ENCODE measurements around the gene CAPN9.

CAPN9 gene

DNA sequence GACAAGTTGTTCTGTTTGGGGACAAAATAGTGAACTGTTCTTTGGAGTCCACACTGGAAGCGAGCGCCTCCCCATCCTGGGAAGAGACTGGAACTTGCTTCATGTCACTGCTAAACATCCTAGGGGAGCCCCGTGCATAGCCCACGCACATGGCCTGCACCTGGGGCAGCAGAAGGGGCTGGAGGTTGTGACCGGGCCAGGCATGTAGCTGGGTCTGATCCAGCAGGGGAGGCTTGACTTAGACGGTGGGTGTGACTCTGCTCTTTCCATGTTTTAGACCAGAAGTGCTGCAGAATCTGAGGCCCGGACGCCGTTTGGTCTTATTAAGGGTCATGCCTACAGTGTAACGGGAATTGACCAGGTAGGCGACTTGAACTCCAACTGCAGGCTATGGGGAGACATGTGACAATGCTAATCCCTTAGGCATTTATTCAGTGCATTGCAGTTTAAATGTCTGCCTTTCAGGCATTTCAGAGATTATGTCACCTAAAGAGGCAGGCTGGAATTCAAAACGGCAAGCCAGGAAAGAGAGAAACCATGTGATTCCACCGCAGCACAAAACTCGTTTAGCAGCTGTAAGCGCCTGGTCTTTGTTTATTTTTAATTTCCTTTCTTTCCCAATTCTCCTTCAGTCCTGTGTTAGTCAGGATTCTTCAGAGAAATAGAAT is 21.8 kb downstream of the CAPN9 start:
- Histone ChIP-seq H3K36me3 (ENCODE audit: insufficient read depth, low read length) (no peaks in the 10 kb centered on the region), H3K9ac (ENCODE audit: insufficient read length) (no peak overlapping the region), H3K4me3 (no peak overlapping the region), H3K9me3 (ENCODE audit: low read depth, low read length) (no peaks in the 10 kb centered on the region), H3K27ac (no peak overlapping the region)
- DNase-seq (ENCODE audit: low read depth, low spot score) = no peak
- TF ChIP-seq FOXP2 (optimal IDR thresholded peaks at IDR 0.05; ENCODE audit: control extremely low read depth, extremely low read length, insufficient read depth) (no peak), POLR2AphosphoS5 (IDR thresholded peaks at IDR 0.05; ENCODE audit: borderline replicate concordance, low read depth, low read length) (no peak), EZH2 (IDR thresholded peaks at IDR 0.05) (no peak)

DNA sequence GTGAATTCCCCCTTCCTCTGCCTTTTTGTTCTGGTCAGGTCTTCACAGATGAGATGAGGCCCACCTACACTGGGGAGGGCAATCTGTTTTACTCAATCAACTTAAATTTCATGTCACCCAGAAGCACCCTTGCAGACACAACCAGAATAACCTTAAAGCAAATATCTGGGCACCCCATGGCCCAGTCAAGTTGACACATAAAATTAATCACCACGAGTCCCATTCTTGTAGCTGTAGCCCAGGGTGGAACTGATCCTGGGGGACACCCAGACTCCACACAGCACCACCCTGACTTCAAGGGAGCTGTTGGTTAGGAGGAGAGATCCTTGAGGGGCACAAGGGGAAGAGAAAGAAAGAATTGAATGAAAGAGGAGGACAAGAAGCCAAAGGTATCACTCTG is 23.1 kb downstream of the CAPN9 start:
- no peak overlapping the region for H3K27ac ChIP-seq
- no peak overlapping the region for H3K9ac ChIP-seq (ENCODE audit: insufficient read length)
- no peaks in the 10 kb centered on the region for H3K36me3 ChIP-seq (ENCODE audit: insufficient read depth, low read length)
- H3K4me3 ChIP-seq = no peak overlapping the region
- no peak for DNase-seq (ENCODE audit: low read depth, low spot score)
- no peak for TF ChIP-seq FOXP2 (optimal IDR thresholded peaks at IDR 0.05; ENCODE audit: control extremely low read depth, extremely low read length, insufficient read depth)
- no peak for TF ChIP-seq POLR2AphosphoS5 (IDR thresholded peaks at IDR 0.05; ENCODE audit: borderline replicate concordance, low read depth, low read length)
- TF ChIP-seq EZH2 (IDR thresholded peaks at IDR 0.05) = no peak
- H3K9me3 ChIP-seq (ENCODE audit: low read depth, low read length) = no peaks in the 10 kb centered on the region

DNA sequence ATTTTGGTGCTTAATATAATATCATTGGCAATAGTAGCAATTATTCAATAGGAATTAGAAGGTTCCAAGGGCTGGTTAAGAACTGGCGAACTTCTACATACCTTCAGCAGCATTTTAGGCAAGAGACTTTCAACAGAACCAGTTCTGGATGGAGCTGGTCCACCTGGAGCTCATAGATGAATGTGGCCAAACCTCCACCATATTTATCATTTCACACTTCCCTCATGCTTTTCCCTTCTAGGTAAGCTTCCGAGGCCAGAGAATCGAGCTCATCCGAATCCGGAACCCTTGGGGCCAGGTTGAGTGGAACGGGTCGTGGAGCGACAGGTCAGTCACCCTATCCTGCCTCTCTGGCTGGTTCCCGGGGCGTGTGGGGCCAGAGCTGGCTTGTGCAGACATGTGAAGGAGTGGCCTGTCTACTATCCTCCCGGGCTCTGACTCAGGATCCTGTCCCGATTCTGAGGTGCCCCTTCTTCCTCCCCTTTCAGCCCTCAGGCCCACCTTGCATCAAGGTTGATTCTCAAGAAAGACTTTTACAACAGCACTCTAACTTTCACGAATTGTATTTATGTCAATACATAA is 24.7 kb downstream of the CAPN9 start:
- TF ChIP-seq POLR2AphosphoS5 (IDR thresholded peaks at IDR 0.05; ENCODE audit: borderline replicate concordance, low read depth, low read length) (no peak), EZH2 (IDR thresholded peaks at IDR 0.05) (no peak), FOXP2 (optimal IDR thresholded peaks at IDR 0.05; ENCODE audit: control extremely low read depth, extremely low read length, insufficient read depth) (no peak)
- H3K4me3 ChIP-seq = no peak overlapping the region
- H3K9me3 ChIP-seq (ENCODE audit: low read depth, low read length) = no peaks in the 10 kb centered on the region
- H3K9ac ChIP-seq (ENCODE audit: insufficient read length) = no peak overlapping the region
- no peak for DNase-seq (ENCODE audit: low read depth, low spot score)
- no peak overlapping the region for H3K27ac ChIP-seq
- no peaks in the 10 kb centered on the region for H3K36me3 ChIP-seq (ENCODE audit: insufficient read depth, low read length)

DNA sequence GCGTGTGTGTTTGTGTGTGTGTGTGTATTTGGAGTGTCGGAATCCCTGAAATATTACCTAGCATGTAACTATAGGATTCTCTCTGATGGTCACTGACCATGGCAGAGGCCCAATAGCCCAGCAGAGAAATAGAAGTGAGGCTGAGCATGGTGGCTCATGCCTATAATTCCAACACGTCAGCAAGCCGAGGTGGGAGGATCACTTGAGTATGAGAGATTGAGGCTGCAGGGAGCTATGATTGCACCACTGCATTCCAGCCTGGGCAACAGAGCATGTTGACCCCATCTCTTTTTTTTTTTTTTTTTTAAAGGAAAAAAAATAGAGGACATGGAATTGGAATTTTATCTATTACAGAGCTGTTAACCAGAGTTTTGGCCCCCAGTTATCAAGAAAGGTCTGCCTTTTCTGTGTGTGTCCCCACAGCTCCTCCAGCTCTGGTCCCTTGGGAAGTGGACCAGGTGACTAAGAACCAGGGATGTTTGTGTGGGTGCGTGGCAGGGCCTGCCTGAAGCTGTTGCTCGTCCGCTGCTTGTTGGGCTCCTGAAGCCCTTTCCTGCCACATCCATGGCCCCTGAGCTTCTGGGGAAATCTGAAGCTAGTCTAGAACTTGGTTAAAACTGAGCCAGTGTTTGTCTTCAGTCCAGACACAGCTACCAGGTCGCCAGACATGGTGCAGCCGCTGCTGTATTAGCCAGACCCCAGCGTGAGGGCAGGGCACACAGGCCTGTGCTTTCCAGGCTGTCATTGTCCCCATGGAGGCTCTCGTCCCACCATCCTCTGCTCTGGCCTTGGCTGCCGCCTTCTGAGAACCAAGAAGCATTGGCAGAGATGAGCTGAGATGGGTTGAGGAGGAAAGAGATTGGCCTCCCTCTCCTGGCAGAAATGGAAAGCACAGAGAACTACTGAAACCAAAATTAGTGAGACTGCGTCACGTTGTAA is 25.5 kb downstream of the CAPN9 start:
- no peaks in the 10 kb centered on the region for H3K36me3 ChIP-seq (ENCODE audit: insufficient read depth, low read length)
- H3K27ac ChIP-seq = no peak overlapping the region
- no peak overlapping the region for H3K4me3 ChIP-seq
- no peak for DNase-seq (ENCODE audit: low read depth, low spot score)
- no peaks in the 10 kb centered on the region for H3K9me3 ChIP-seq (ENCODE audit: low read depth, low read length)
- no peak overlapping the region for H3K9ac ChIP-seq (ENCODE audit: insufficient read length)
- TF ChIP-seq EZH2 (IDR thresholded peaks at IDR 0.05) = no peak
- no peak for TF ChIP-seq POLR2AphosphoS5 (IDR thresholded peaks at IDR 0.05; ENCODE audit: borderline replicate concordance, low read depth, low read length)
- no peak for TF ChIP-seq FOXP2 (optimal IDR thresholded peaks at IDR 0.05; ENCODE audit: control extremely low read depth, extremely low read length, insufficient read depth)

DNA sequence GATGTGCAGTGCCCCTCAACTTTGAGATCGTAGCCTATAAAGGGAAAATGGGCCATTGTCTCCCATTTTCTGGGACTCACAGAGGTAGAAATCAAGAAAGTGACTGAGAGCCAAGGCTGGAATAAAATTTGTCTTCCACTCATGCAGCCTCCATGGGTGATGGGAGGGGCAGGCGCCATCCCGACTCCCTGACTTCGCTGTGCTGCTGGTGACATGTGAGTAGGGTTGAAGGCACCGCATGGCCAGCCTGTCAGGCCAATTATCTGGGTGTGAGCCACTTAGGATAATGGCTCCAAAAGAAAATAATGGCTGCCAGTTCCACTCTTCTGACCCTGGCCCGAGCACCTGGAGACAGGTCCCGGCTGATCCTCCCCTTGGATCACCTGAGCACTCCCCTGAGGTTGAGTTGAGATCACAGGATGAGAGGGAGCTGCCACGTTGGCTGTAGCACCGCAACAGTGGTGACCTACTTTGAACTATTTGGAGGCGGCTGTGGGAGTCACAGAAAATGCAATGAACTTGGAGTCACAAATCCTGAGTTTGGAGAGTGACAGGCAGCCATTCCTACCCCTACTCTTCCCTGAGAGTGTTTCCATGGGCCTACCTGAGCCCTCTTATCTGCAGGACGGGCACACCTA is 26.3 kb downstream of the CAPN9 start:
- Histone ChIP-seq H3K4me3 (no peak overlapping the region), H3K9me3 (ENCODE audit: low read depth, low read length) (no peaks in the 10 kb centered on the region), H3K9ac (ENCODE audit: insufficient read length) (no peak overlapping the region), H3K27ac (no peak overlapping the region), H3K36me3 (ENCODE audit: insufficient read depth, low read length) (no peaks in the 10 kb centered on the region)
- no peak for DNase-seq (ENCODE audit: low read depth, low spot score)
- TF ChIP-seq FOXP2 (optimal IDR thresholded peaks at IDR 0.05; ENCODE audit: control extremely low read depth, extremely low read length, insufficient read depth) = no peak
- TF ChIP-seq EZH2 (IDR thresholded peaks at IDR 0.05) = no peak
- TF ChIP-seq POLR2AphosphoS5 (IDR thresholded peaks at IDR 0.05; ENCODE audit: borderline replicate concordance, low read depth, low read length) = no peak

DNA sequence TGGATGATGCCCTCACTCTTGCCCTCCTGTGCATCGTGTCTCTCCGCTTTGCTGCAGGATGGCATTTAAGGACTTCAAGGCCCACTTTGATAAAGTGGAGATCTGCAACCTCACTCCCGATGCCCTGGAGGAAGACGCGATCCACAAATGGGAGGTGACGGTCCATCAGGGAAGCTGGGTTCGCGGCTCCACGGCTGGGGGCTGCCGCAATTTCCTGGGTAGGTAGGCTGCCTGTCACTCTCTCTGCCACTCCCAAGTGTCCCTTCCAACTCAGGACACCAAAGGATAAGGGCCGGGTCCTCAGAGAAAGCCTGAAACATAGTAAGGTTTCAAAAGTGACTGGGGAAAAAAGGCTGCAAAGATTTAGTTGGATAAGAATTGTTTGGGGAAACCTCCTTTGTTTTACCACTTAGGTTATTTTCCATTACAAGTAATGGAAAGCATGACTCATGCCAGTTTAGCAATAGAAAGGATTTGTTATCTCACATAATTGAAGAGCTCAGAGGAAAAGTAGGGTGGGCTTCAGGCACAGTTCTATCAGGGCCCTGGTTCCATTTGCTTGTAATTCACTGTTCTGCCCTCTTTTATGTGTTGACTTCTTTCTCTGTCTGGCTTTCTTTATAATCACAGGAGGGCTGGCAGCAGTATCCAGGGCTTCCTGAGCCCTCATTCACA is 31.9 kb downstream of the CAPN9 start:
- no peak overlapping the region for H3K27ac ChIP-seq
- TF ChIP-seq POLR2AphosphoS5 (IDR thresholded peaks at IDR 0.05; ENCODE audit: borderline replicate concordance, low read depth, low read length) = no peak
- TF ChIP-seq EZH2 (IDR thresholded peaks at IDR 0.05) = no peak
- TF ChIP-seq FOXP2 (optimal IDR thresholded peaks at IDR 0.05; ENCODE audit: control extremely low read depth, extremely low read length, insufficient read depth) = no peak
- no peak overlapping the region for H3K9ac ChIP-seq (ENCODE audit: insufficient read length)
- no peaks in the 10 kb centered on the region for H3K36me3 ChIP-seq (ENCODE audit: insufficient read depth, low read length)
- no peaks in the 10 kb centered on the region for H3K9me3 ChIP-seq (ENCODE audit: low read depth, low read length)
- H3K4me3 ChIP-seq = no peak overlapping the region
- no peak for DNase-seq (ENCODE audit: low read depth, low spot score)

DNA sequence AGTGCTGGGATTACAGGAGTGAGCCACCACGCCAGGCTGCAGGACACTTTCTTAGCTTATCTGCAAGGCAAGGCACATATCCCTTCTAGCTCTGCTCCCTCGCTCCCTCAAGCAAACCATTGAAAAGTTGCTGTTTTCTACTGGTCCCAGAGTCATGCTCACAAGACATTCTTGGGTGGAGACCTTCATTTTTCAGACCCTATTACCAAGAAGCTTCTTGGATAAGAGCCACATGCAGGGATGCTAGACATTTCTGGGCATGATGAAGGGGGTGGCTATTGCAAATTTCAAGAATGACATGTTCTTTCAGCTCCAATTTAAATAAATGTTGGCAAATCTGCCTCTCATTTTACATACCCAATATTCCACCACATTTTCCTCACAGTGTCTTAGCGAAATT is 33.9 kb downstream of the CAPN9 start:
- Histone ChIP-seq H3K27ac (no peak overlapping the region), H3K36me3 (ENCODE audit: insufficient read depth, low read length) (no peaks in the 10 kb centered on the region), H3K9ac (ENCODE audit: insufficient read length) (no peak overlapping the region), H3K4me3 (no peak overlapping the region), H3K9me3 (ENCODE audit: low read depth, low read length) (no peaks in the 10 kb centered on the region)
- TF ChIP-seq POLR2AphosphoS5 (IDR thresholded peaks at IDR 0.05; ENCODE audit: borderline replicate concordance, low read depth, low read length) (no peak), FOXP2 (optimal IDR thresholded peaks at IDR 0.05; ENCODE audit: control extremely low read depth, extremely low read length, insufficient read depth) (no peak), EZH2 (IDR thresholded peaks at IDR 0.05) (no peak)
- no peak for DNase-seq (ENCODE audit: low read depth, low spot score)

All from SK-N-MC (cell line).